ENCODE results near the gene PHACTR3.

GRCh38 chr20:59645271-59645670 is 40.9 kb downstream of the PHACTR3 start:
- TF ChIP-seq, protein P1, sequence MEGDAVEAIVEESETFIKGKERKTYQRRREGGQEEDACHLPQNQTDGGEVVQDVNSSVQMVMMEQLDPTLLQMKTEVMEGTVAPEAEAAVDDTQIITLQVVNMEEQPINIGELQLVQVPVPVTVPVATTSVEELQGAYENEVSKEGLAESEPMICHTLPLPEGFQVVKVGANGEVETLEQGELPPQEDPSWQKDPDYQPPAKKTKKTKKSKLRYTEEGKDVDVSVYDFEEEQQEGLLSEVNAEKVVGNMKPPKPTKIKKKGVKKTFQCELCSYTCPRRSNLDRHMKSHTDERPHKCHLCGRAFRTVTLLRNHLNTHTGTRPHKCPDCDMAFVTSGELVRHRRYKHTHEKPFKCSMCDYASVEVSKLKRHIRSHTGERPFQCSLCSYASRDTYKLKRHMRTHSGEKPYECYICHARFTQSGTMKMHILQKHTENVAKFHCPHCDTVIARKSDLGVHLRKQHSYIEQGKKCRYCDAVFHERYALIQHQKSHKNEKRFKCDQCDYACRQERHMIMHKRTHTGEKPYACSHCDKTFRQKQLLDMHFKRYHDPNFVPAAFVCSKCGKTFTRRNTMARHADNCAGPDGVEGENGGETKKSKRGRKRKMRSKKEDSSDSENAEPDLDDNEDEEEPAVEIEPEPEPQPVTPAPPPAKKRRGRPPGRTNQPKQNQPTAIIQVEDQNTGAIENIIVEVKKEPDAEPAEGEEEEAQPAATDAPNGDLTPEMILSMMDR (conservative IDR thresholded peaks at IDR 0.05): no peak
- no peak for TF ChIP-seq ZFX (IDR thresholded peaks at IDR 0.05)

Measured in C4-2B (cell line).